ENCODE results near the gene SMIM23. TPM values are rescaled to one million over a fixed set of nuclear protein-coding genes. Genes with fewer than 3 reads are reported as not detected.

The SMIM23 gene
- total RNA-seq, 1 experiment from 2014 or later, result not detected

Other genes with a start within 250 kb of the SMIM23 start
- gene FBXW11, start 220.8 kb downstream of the SMIM23 start, total RNA-seq (2014; rRNA removed; shearing (Covaris generic)), result 53.7 and 67.2 TPM in 2 replicates